K562 (cell line): ENCODE data around the gene USP15. TPM values are rescaled to one million over a fixed set of nuclear protein-coding genes. Genes with fewer than 3 reads are reported as not detected.

Experiments
- ARID1B ChIP-seq: fragments of 450-650 bp; IDR thresholded peaks from 2 replicates; pipeline ENCODE4 v1.6.1; 2016; ENCODE audit warnings: antibody characterized with exemption, mild to moderate bottlenecking, inconsistent platforms
- ARNT ChIP-seq, 2 experiments: fragments of 450-650 bp; IDR thresholded peaks; 2 replicates each; pipeline ENCODE4 v1.6.1; 2016; ENCODE audit warnings: mild to moderate bottlenecking in 1 of 2
- ATF1 ChIP-seq, 2 experiments: fragments of 450-650 bp in 1 of 2; IDR thresholded peaks; 2 replicates each; pipeline ENCODE4 v1.6.1; 2016; ENCODE audit warnings: missing compliant biosample characterization in 1 of 2, missing genetic modification characterization in 1 of 2
- ATF3 ChIP-seq, 2 experiments: fragments of 450-650 bp in 1 of 2; sonication (generic) in 1 of 2; formaldehyde crosslinking in 1 of 2; IDR thresholded peaks in 1 of 2; conservative IDR thresholded peaks in 1 of 2; 2 replicates each; pipeline versions ENCODE4 v1.6.1 to v1.8.1; 2016 to 2023; ENCODE audit warnings: mild to moderate bottlenecking in 2 of 2, moderate library complexity in 2 of 2, inconsistent platforms in 1 of 2, missing genetic modification reagents in 1 of 2
- BACH1 ChIP-seq: fragments of 200-800 bp; sonication (Bioruptor generic); IDR thresholded peaks from 2 replicates; pipeline ENCODE4 v1.6.1; 2016; ENCODE audit warnings: missing genetic modification characterization, missing compliant biosample characterization
- BDP1 ChIP-seq: IDR thresholded peaks from 3 replicates; pipeline ENCODE4 v1.6.1; 2011; ENCODE audit not compliant: insufficient read length, insufficient read depth
- CBFA2T3 ChIP-seq: fragments of 450-650 bp; IDR thresholded peaks from 2 replicates; pipeline ENCODE4 v1.6.1; 2017
- CLOCK ChIP-seq: fragments of 250-450 bp; sonication (Bioruptor Pico); IDR thresholded peaks from 2 replicates; pipeline ENCODE4 v1.4.0; 2020; ENCODE audit warnings: mild to moderate bottlenecking, moderate library complexity, borderline replicate concordance
- DACH1 ChIP-seq: fragments of 450-650 bp; IDR thresholded peaks from 2 replicates; pipeline ENCODE4 v1.6.1; 2018; ENCODE audit not compliant: partially characterized antibody
- EP400 ChIP-seq: fragments of 450-650 bp; IDR thresholded peaks from 2 replicates; pipeline ENCODE4 v1.6.1; 2017; ENCODE audit warnings: antibody characterized with exemption, mild to moderate bottlenecking, moderate library complexity
- HDAC2 ChIP-seq: fragments of 450-650 bp; IDR thresholded peaks from 2 replicates; pipeline ENCODE4 v1.6.1; 2016; ENCODE audit warnings: mild to moderate bottlenecking
- MITF ChIP-seq: IDR thresholded peaks from 2 replicates; pipeline ENCODE4 v1.6.1; 2014; ENCODE audit warnings: antibody characterized with exemption
- PML ChIP-seq: IDR thresholded peaks from 2 replicates; pipeline ENCODE4 v1.6.1; 2012; ENCODE audit warnings: low read length, inconsistent platforms
- POLR2AphosphoS5 ChIP-seq: IDR thresholded peaks from 2 replicates; pipeline ENCODE4 v1.6.1; 2011; ENCODE audit warnings: mild to moderate bottlenecking, low read depth, low read length, moderate library complexity; ENCODE audit not compliant: control insufficient read depth, insufficient read depth
- SMC3 ChIP-seq: conservative IDR thresholded peaks from 2 replicates; pipeline ENCODE4 v1.6.1; 2011; ENCODE audit warnings: low read depth, low read length, improper control_type of control experiment; ENCODE audit not compliant: insufficient read depth
- TAF1 ChIP-seq: IDR thresholded peaks from 2 replicates; pipeline ENCODE4 v1.6.1; 2011; ENCODE audit warnings: mild to moderate bottlenecking, low read length, moderate library complexity; ENCODE audit not compliant: insufficient read depth, control insufficient read depth, severe bottlenecking; ENCODE audit errors: extremely low read depth
- TAL1 ChIP-seq: fragments of 450-650 bp; IDR thresholded peaks from 2 replicates; pipeline ENCODE4 v1.6.1; 2016; ENCODE audit warnings: mild to moderate bottlenecking
- TEAD2 ChIP-seq: fragments of 450-650 bp; IDR thresholded peaks from 2 replicates; pipeline ENCODE4 v1.6.1; 2016; ENCODE audit warnings: missing genetic modification characterization, control low read depth, missing compliant biosample characterization
- polyA plus RNA-seq, 8 experiments: library from polyadenylated mRNA; depleted of rRNA in 4 of 8; stranded (reverse) in 5 of 8; unstranded in 3 of 8; fragments of >200 nt; fragmentation: Nextera tagmentation in 2 of 8; fragmentation: Illumina TruSeq in 1 of 8; extraction: Ambion mirVana in 2 of 8; extraction: Trizol in 1 of 8; gene quantifications; 2 replicates each; pipeline versions ENCODE4 v1.2.1 to v1.2.3, GENCODE V29; 2011 to 2014; ENCODE audit warnings: inconsistent platforms in 1 of 8, missing spikeins in 1 of 8
- total RNA-seq, 7 experiments: library from RNA; depleted of rRNA in 6 of 7; stranded (reverse); fragments of >200 nt in 6 of 7; fragmentation: Illumina TruSeq in 2 of 7; extraction: Trizol in 2 of 7; gene quantifications; 2 replicates each; pipeline versions ENCODE4 v1.2.1 to v1.2.3, GENCODE V29; 2011 to 2021; ENCODE audit warnings: low replicate concordance in 1 of 7

USP15 gene
- total and polyA plus RNA-seq, 9 of the 15 experiments (the other 6 are each of a cell fraction or from before 2014, with no cell fraction given) = 140 to 272 (median 182) TPM

- TF ChIP-seq TAF1 (no peak), TEAD2 (tag) (0 out of 2 replicates have a peak, but pooled peaks have one; percentile 25), DACH1 (peak; percentile 93), ARNT (IDR thresholded peaks at IDR 0.05) (0 out of 4 replicates have a peak, but pooled peaks of 1 of the 2 experiments have one; percentile 14), ARID1B (peak; percentile 90), CLOCK (CRISPR knock-in tag) (no peak), CBFA2T3 (peak; percentile 89), SMC3 (no peak), PML (peak; percentile 33; the same call in 1 of the 2 replicates), MITF (no peak), TAL1 (peak; percentile 67; the same call in 1 of the 2 replicates), ATF1 (CRISPR knock-in tag; IDR thresholded peaks at IDR 0.05) (no peak), ATF1 (tag; IDR thresholded peaks at IDR 0.05) (0 out of 2 replicates have a peak, but pooled peaks have one; percentile 22), EP400 (no peak; the same call in 1 of the 2 replicates), BDP1 (no peak), BACH1 (tag) (peak; percentile 71), POLR2AphosphoS5 (peak; percentile 61; the same call in 1 of the 2 replicates), HDAC2 (peak; percentile 69; the same call in 1 of the 2 replicates), ATF3 (IDR thresholded peaks at IDR 0.05) (peak; percentile 76), ATF3 (CRISPR knock-in tag; conservative IDR thresholded peaks at IDR 0.05) (0 out of 2 replicates have a peak, but pooled peaks have one; percentile 21)
Observed at GRCh38 chr12:62250671-62251608, 9.3 kb upstream of the USP15 start (continued).
